ENCODE data around the gene CALHM2. TPM values are rescaled to one million over a fixed set of nuclear protein-coding genes. Genes with fewer than 3 reads are reported as not detected.
A peak's percentile ranks its signal among the peaks of the same experiment; 100 is the strongest.
"Not testable (repeated sequence)": the region's sequence is repeated elsewhere in the genome, so short reads cannot be mapped to it uniquely, and the experiment has no call there.

Gene CALHM2
- total RNA-seq, 2 experiments from 2014 or later = 131 to 135 TPM

GRCh38 chr10:103440416-103440815 is 11.8 kb downstream of the CALHM2 start:
- Mint-ChIP-seq H3K27me3 (ENCODE audit: low read depth) (no peaks in the 10 kb centered on the region), H3K4me1 (ENCODE audit: low read depth) (peaks cover 14% of the 10 kb centered on the region), H3K9me3 (ENCODE audit: insufficient read depth) (no peaks in the 10 kb centered on the region), H3K27ac (peak overlapping the region; percentile 71), H3K4me3 (no peak overlapping the region), H3K36me3 (ENCODE audit: low read depth) (peaks cover 81% of the 10 kb centered on the region)
- POLR2A ChIA-PET = no interaction called here
- no peak for ATAC-seq
- CTCF ChIA-PET = no interaction called here
- DNase-seq = no peak

DNA sequence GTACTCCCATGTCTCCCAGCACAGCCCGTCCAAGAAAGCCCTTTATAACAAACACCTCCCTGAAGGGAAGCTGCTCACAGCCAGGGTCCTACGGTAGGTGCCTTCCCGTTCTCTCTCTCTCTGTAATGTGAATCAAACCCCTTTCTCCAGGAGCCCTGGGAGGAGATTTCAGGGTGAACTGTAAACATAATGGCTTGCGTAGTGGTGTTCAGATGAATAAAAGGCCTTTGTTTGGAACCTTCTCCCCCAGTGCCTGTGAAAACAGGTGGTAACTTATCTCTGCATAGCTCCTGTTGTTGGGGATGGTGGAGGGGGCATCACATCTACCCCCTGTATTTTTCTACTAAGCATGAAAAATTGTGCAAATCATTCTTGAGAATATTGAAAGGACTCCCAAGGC is 12.4 kb downstream of the CALHM2 start:
- H3K9me3 Mint-ChIP-seq (ENCODE audit: insufficient read depth) = no peaks in the 10 kb centered on the region
- peaks cover 78% of the 10 kb centered on the region for H3K36me3 Mint-ChIP-seq (ENCODE audit: low read depth)
- H3K4me1 Mint-ChIP-seq (ENCODE audit: low read depth) = peaks cover 13% of the 10 kb centered on the region
- no peak for DNase-seq
- no peak overlapping the region for H3K4me3 Mint-ChIP-seq
- no peak overlapping the region for H3K27ac Mint-ChIP-seq
- ChIA-PET CTCF (interaction anchor here (1.1 kb wide), 1 partner anchor 45 kb away, joined by 3 read pairs; no protein-coding TSS in a partner anchor), POLR2A (interaction anchor here (0.6 kb wide), 1 partner anchor 10 kb away, joined by 3 read pairs; no protein-coding TSS in a partner anchor)
- no peak for ATAC-seq
- H3K27me3 Mint-ChIP-seq (ENCODE audit: low read depth) = no peaks in the 10 kb centered on the region

DNA sequence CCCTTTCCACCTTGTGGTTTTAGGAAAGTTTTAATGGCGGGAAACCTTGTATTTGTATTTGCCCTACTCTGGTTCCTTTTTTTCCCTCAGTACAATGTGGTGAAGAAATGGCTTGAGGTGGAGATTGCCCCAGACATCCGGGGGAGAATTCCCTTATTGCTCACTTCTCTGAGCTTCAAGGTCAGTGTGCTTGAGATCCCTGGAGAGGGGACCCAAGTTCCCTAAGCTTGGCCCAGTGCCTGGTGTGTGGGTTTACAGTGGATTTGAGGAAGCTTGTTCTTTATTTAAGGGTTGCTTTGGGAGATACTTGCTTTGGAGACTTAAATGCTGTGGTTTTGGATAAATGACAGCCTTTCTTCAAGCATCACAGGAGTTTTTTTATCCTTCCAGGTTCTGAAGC is 18.3 kb downstream of the CALHM2 start:
- ChIA-PET POLR2A (no interaction called here), CTCF (interaction anchor here (1.4 to 2.7 kb wide), 2 partner anchors 17 to 52 kb away, joined by 5 to 9 read pairs; no protein-coding TSS in a partner anchor)
- H3K27ac Mint-ChIP-seq = no peak overlapping the region
- peaks cover 55% of the 10 kb centered on the region for H3K4me1 Mint-ChIP-seq (ENCODE audit: low read depth)
- ATAC-seq (no peak), DNase-seq (no peak)
- H3K36me3 Mint-ChIP-seq (ENCODE audit: low read depth) = peaks cover 83% of the 10 kb centered on the region
- H3K9me3 Mint-ChIP-seq (ENCODE audit: insufficient read depth) = no peaks in the 10 kb centered on the region
- H3K27me3 Mint-ChIP-seq (ENCODE audit: low read depth) = no peaks in the 10 kb centered on the region
- no peak overlapping the region for H3K4me3 Mint-ChIP-seq

DNA sequence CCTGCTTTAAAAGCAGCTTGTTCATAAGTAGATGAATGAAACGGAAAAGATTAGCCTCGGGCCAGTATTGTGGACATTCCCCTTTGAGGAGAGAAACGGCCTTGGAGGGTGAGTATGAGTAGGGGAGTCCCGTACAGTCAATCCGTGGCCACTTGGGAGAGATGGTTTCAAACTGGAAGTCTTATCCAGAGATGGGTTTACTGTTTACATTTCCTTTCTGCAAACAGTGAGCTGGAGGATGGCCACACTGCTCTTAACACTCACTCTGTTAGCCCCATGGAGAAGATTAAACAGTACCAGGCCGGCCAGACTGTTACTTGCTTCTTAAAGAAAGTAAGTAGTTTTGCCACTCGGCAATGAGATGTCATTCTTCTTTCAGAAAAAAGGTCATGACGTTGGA is 20.3 kb downstream of the CALHM2 start:
- H3K27me3 Mint-ChIP-seq (ENCODE audit: low read depth) = no peaks in the 10 kb centered on the region
- CTCF ChIA-PET = interaction anchor here (0.8 to 2.7 kb wide), 5 partner anchors 16 to 54 kb away, joined by 3 to 9 read pairs (median 3); no protein-coding TSS in a partner anchor
- peak overlapping the region; percentile 30 for H3K27ac Mint-ChIP-seq
- H3K4me3 Mint-ChIP-seq = no peak overlapping the region
- peaks cover 86% of the 10 kb centered on the region for H3K36me3 Mint-ChIP-seq (ENCODE audit: low read depth)
- no peaks in the 10 kb centered on the region for H3K9me3 Mint-ChIP-seq (ENCODE audit: insufficient read depth)
- H3K4me1 Mint-ChIP-seq (ENCODE audit: low read depth) = peaks cover 73% of the 10 kb centered on the region
- ATAC-seq (no peak), DNase-seq (no peak)
- POLR2A ChIA-PET = no interaction called here

- ChIA-PET POLR2A (interaction anchor here (0.8 kb wide), 1 partner anchor 10 kb away, joined by 3 read pairs; no protein-coding TSS in a partner anchor), CTCF (interaction anchor here (1.0 to 1.5 kb wide), 2 partner anchors 46 to 134 kb away, joined by 4 read pairs; no protein-coding TSS in a partner anchor)
- Mint-ChIP-seq H3K27ac (peak overlapping the region; percentile 81), H3K36me3 (ENCODE audit: low read depth) (peaks cover 86% of the 10 kb centered on the region), H3K9me3 (ENCODE audit: insufficient read depth) (no peaks in the 10 kb centered on the region), H3K4me1 (ENCODE audit: low read depth) (peaks cover 63% of the 10 kb centered on the region), H3K27me3 (ENCODE audit: low read depth) (no peaks in the 10 kb centered on the region), H3K4me3 (peak overlapping the region; percentile 42)
- peak; percentile 60 for DNase-seq
- ATAC-seq = peak; percentile 76
Measured at GRCh38 chr10:103429647-103430046, 22.5 kb downstream of the CALHM2 start.

GRCh38 chr10:103428989-103429643 is 23.1 kb downstream of the CALHM2 start:
- ATAC-seq = peak; percentile 59
- peak overlapping the region; percentile 87 for H3K27ac Mint-ChIP-seq
- POLR2A ChIA-PET = interaction anchor here (0.8 kb wide), 1 partner anchor 11 kb away, joined by 3 read pairs; no protein-coding TSS in a partner anchor

DNA sequence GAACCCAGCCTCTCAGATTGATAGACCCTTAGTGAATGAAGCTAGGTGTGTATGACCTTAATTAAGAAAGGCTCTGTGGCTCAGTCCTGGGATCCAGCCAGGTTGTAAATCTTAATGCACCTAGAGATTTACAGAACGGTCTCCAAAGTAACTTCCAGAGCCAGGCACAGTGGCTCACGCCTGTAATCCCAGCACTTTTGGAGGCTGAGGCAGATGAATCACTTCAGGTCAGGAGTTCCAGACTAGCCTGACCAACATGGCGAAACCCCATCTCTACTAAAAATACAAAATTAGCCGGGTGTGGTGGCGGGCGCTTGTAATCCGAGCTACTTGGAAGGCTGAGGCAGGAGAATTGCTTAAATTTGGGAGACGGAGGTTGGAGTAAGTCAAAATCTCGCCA is 24.3 kb downstream of the CALHM2 start:
- Mint-ChIP-seq H3K4me1 (ENCODE audit: low read depth) (peaks cover 56% of the 10 kb centered on the region), H3K27me3 (ENCODE audit: low read depth) (no peaks in the 10 kb centered on the region), H3K36me3 (ENCODE audit: low read depth) (peaks cover 88% of the 10 kb centered on the region), H3K9me3 (ENCODE audit: insufficient read depth) (no peaks in the 10 kb centered on the region), H3K27ac (peak overlapping the region; percentile 2), H3K4me3 (no peak overlapping the region)
- ChIA-PET POLR2A (no interaction called here), CTCF (interaction anchor here (1.3 to 1.4 kb wide), 2 partner anchors 53 to 58 kb away, joined by 3 to 7 read pairs; no protein-coding TSS in a partner anchor)
- ATAC-seq = no peak
- DNase-seq = no peak

More at GRCh38 chr10:103428989-103429643, 23.1 kb downstream of the CALHM2 start:
- no peaks in the 10 kb centered on the region for H3K27me3 Mint-ChIP-seq (ENCODE audit: low read depth)
- no peak for DNase-seq
- no peaks in the 10 kb centered on the region for H3K9me3 Mint-ChIP-seq (ENCODE audit: insufficient read depth)
- H3K36me3 Mint-ChIP-seq (ENCODE audit: low read depth) = peaks cover 88% of the 10 kb centered on the region
- H3K4me1 Mint-ChIP-seq (ENCODE audit: low read depth) = peaks cover 63% of the 10 kb centered on the region
- H3K4me3 Mint-ChIP-seq = peak overlapping the region; percentile 42
- CTCF ChIA-PET = interaction anchor here (0.9 kb wide), 1 partner anchor 56 kb away, joined by 3 read pairs; no protein-coding TSS in a partner anchor

GRCh38 chr10:103423748-103424147 is 28.4 kb downstream of the CALHM2 start:
- Mint-ChIP-seq H3K4me3 (no peak overlapping the region), H3K9me3 (ENCODE audit: insufficient read depth) (no peaks in the 10 kb centered on the region), H3K4me1 (ENCODE audit: low read depth) (peaks cover 19% of the 10 kb centered on the region), H3K27ac (no peak overlapping the region), H3K27me3 (ENCODE audit: low read depth) (no peaks in the 10 kb centered on the region), H3K36me3 (ENCODE audit: low read depth) (peaks cover 78% of the 10 kb centered on the region)
- POLR2A ChIA-PET = no interaction called here
- CTCF ChIA-PET = interaction anchor here (1.0 to 1.8 kb wide), 5 partner anchors 8 to 62 kb away, joined by 4 to 11 read pairs (median 7); no protein-coding TSS in a partner anchor
- DNase-seq = no peak
- ATAC-seq = no peak

DNA sequence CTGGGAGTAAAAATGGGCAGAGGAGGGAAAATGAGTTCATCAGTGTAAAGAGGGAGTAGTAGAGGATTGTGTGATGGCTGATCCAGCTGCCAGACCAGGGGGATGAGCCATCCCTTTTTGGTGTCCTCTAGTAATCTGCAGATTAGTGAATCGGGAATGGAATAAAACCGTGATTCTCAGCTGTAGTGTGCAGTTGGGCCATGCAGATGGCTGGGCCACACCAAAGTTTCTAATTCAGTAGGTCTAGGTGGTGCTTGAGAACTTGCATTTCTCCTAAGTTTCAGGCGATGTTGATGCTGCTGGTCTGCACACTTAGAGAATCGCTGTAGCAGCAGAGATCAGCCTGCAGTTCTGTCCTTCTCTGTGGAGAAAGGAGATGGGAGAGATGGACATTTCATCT is 33.1 kb downstream of the CALHM2 start:
- DNase-seq = no peak
- ATAC-seq = no peak
- POLR2A ChIA-PET = no interaction called here
- Mint-ChIP-seq H3K36me3 (ENCODE audit: low read depth) (peaks cover 78% of the 10 kb centered on the region), H3K4me1 (ENCODE audit: low read depth) (peaks cover 11% of the 10 kb centered on the region), H3K4me3 (no peak overlapping the region), H3K27ac (peak overlapping the region; percentile 65), H3K9me3 (ENCODE audit: insufficient read depth) (no peaks in the 10 kb centered on the region), H3K27me3 (ENCODE audit: low read depth) (no peaks in the 10 kb centered on the region)
- CTCF ChIA-PET = interaction anchor here (1.2 to 7.1 kb wide), 6 partner anchors 23 to 71 kb away, joined by 3 to 148 read pairs (median 40); partner anchors contain the start of gene CALHM2

- Mint-ChIP-seq H3K36me3 (ENCODE audit: low read depth) (peaks cover 77% of the 10 kb centered on the region), H3K4me3 (no peak overlapping the region), H3K27ac (peak overlapping the region; percentile 14), H3K9me3 (ENCODE audit: insufficient read depth) (no peaks in the 10 kb centered on the region), H3K27me3 (ENCODE audit: low read depth) (no peaks in the 10 kb centered on the region), H3K4me1 (ENCODE audit: low read depth) (peaks cover 11% of the 10 kb centered on the region)
- CTCF ChIA-PET = interaction anchor here (1.4 to 7.1 kb wide), 9 partner anchors 9 to 72 kb away, joined by 3 to 148 read pairs (median 27); partner anchors contain the start of gene CALHM2
- ATAC-seq (no peak), DNase-seq (no peak)
- POLR2A ChIA-PET = no interaction called here
Measured at GRCh38 chr10:103417601-103418000, 34.6 kb downstream of the CALHM2 start.

GRCh38 chr10:103417148-103417469 is 35.1 kb downstream of the CALHM2 start:
- H3K27me3 Mint-ChIP-seq (ENCODE audit: low read depth); DNase-seq; ATAC-seq; H3K4me3 Mint-ChIP-seq; H3K27ac Mint-ChIP-seq; POLR2A ChIA-PET; H3K9me3 Mint-ChIP-seq (ENCODE audit: insufficient read depth): not testable (repeated sequence)
- Mint-ChIP-seq H3K36me3 (ENCODE audit: low read depth) (peaks cover 76% of the 10 kb centered on the region), H3K4me1 (ENCODE audit: low read depth) (peaks cover 11% of the 10 kb centered on the region)
- CTCF ChIA-PET = interaction anchor here (1.0 to 7.1 kb wide), 15 partner anchors 9 to 126 kb away, joined by 3 to 148 read pairs (median 6); partner anchors contain the start of gene CALHM2

Measured in activated CD8-positive, alpha-beta T cell treated with anti-CD3 and anti-CD28 coated beads, Interleukin-2, amount 10 ng/mL, durations not matched to agents 7 days and 5 days (primary cell).